HG03103 (cell line): ENCODE data around the gene PDZD4.

Experiments
- ATAC-seq: cut with Tn5 transposase; IDR thresholded peaks from one replicate; pipeline ENCODE4 v1.9.1; 2021; ENCODE audit warnings: low read depth; ENCODE audit not compliant: unreplicated experiment

The PDZD4 gene

DNA sequence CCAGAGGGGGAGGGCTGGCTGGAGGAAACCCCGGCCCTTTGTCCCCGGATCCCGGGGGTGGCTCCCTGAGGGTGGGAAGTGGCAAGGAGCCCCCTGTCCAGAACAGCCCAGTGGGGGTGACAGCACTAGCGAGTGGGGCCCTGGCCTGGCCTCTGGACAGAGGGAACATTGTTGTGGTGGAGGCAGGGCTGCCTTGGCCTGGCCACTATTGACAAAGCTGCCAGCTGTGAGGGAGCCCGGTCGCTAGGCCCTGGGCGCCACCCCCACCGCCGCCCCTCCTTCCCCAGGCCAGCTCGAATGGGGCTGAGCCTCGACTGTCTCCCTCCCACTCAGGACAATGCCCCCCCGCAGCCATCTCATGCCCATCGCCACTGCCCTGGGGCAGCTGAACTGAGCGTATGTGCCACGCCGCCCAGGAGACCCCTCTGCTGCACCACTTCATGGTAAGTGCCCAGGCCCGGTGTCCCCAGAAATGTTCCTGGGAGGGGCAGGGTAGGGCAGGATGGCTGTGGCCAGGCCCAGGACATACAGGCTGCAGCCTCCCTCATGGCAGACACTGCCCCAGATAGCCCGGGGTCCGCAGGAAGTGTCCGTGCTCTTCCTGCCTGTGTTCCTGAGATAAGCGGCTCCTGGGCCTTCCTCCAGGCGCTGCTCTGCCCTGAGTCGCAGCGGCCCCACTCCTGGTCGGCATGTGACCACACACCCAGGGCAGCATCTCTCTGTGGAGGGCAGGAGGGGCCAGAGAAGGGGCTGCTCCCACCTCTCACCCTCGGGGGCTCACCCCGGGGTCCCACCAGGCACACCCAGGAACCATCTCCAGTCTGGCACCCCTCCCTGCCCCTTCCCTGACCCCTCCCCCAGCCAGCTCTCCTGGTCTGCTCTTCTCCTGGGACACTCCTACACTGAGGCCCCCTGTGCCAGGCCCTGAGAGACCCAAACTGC, 64.9 kb downstream of the PDZD4 start:
- ATAC-seq = no peak

DNA sequence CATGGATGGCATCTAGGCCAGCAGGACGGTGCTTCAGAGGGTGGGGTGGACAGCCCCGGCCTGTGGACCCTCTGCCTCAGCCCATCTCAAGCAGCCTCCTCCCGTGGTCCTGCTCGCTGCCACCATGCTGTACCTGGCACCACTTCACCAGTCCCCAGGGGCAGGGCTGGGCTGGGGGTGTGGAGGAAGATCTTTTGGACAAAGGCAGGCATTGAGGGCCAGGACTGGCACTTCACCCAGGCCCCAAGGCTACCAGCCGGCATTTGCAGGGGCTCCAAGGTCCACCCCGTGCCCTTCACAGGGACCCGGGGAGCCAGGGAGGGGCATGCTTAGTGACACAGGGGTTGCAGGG, 65.6 kb downstream of the PDZD4 start:
- ATAC-seq = no peak

DNA sequence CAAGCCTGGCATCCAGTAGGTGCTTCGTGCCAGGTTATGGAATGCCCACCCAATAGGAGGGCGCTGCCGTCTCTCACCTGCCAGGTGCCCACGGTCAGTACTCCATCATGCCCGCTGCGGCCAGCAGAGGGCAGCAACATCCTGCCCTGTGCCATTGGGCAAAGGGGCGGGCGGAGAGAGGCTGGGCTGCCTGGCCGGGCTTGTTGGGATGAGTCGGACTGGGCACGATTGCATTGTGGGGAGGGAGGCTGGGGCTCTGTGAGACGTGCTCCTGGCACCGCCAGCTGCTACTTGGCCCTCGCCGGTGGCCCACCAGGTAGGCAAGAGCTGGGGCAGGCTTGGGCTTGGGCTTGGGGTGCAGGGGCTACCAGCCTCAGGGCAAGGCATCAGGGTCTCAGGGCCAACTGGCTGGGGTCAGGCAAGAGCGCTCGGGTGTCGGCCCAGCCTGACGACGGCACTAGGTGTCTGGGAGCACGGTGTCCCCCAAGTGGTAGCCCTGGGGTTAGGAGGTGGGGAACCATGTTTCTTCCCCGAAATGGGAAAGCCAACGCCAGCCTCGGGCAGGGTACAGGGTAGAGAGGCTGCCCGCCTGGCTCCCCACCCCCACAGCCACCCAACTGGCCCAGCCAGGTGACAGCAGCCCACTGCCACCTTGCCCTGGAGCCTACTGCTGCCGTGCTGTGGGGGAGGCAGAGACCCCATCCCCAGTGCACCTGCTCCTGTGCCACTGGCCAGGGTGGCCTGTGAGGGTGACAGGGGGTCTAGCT, 66.2 kb downstream of the PDZD4 start, which contains the start of gene PLXNB3:
Gene PLXNB3, plus strand, starts transcription at position 261 of the 767 bp plus-strand sequence. CDS start 1,287 bp downstream, outside the sequence.
- ATAC-seq = no peak

DNA sequence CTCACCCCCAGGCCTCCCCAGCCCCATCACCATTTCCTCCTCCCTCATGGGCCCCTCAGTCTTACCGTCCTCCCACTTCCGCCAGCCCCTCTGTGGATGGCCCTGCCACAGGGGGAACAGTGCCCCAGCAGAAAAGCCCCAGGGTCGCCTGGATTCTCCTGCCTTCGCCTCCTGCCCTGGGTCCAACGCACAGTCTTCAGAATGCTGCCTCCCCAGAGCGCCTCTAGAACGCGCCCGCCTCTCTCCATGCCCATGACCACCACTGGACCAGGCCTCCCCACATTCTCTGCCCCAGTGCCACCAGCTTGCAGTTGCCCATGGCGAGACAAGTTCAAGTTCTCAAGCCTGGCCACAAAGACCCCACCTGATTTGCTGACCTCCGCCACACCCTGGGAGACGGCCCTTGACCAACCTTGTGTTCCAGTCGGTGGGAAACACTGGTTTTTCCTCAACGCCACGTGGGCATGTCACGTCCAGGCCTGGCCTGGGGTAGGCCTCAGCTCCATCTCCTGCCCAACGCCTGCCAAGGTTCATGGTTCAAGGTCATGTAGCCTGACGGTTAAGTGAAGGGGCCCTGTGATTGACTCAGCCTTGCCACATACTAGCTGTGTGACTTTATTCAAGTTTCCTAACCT, 66.9 kb downstream of the PDZD4 start:
- ATAC-seq = no peak

DNA sequence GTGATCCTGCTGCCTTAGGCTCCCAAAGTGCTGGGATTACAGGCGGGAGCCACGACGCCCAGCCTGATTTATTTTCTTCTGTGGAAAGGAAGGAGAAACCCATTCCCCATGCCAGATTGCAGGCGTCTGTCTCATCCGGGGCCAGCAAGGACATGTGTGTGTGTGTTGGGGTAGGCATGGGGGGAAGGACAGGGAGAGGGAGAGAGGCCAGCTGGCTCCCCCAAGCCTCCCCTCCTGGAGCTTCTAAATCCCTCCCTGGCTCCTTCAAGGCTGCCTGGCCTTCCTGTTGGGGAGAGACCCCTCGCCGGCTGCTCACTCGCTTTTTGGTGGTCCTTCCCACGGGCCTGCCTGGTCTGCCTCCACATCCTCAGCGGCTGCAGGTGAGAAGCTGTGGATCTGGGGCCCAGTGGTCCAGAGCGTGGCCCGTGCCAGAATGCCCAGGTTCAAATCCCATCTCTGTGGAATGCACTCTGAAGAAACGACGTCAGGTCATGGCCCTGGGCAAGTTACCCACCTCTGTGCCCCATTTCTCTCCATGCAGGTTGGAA, 67.6 kb downstream of the PDZD4 start:
- ATAC-seq = no peak

DNA sequence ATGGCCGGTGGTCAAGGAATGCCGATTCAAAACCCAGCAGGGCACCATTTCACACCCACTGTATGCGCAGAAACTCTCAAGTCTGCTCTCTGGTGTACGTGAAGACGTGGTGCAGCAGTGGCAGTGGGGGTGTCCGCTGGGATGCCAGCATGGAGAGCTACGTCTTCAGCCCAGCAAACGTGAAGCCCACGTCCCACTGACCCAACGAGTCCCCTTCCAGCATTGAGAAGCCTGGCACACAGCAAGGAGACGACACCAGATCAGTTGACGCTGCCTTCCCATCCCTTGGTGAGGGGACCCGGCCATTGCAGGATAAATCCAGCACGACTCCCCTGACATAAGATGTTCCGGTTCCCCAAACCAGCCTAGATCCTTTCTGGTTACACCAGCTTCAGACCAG, 68.5 kb downstream of the PDZD4 start:
- ATAC-seq = no peak

DNA sequence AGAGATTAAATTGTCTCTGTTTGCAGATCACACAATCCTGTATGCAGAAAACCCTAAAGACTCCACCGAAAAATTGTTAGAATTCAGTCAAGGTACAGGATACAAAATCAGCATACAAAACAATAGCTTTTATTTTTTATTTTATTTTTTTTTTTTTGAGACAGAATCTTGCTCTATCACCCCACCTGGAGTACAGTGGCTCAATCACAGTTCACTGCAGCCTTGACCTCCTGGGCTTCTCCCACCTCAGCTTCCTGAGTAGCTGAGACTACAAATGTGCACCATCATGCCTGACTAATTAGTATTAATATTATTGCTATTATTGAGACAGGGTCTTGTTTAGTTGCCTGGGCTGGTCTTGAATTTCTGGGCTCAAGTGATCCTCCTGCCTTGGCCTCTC, 75.2 kb downstream of the PDZD4 start:
- no peak for ATAC-seq
